AG04450 (cell line): ENCODE results near the gene FAM83F. TPM values are rescaled to one million over a fixed set of nuclear protein-coding genes. Genes with fewer than 3 reads are reported as not detected.

Experiments
- CTCF ChIA-PET: fragments of 300-600, 350-600 bp; formaldehyde crosslinking; extraction: SDS; loops from one replicate; lab custom pipeline; 2022; ENCODE audit warnings: antibody characterized with exemption, inconsistent platforms; lab: Charles Lee
- POLR2A ChIA-PET: fragments of 350-600 bp; formaldehyde crosslinking; extraction: SDS; loops from one replicate; lab custom pipeline; 2021; ENCODE audit warnings: antibody characterized with exemption, inconsistent platforms; lab: Yijun Ruan, JAX
- DNase-seq: peaks from one replicate; pipeline ENCODE4 v3.0.0-alpha.2; 2011; ENCODE audit warnings: low read depth, low spot score
- H3K27ac ChIP-seq: one replicate; pipeline ENCODE4 v1.5.1; 2012; ENCODE audit warnings: low read depth, low read length, control low read depth
- H3K27me3 ChIP-seq: one replicate; pipeline ENCODE4 v1.6.0; 2012; ENCODE audit warnings: low read length; ENCODE audit not compliant: control insufficient read depth, insufficient read depth
- H3K4me3 ChIP-seq: 2 replicates; pipeline ENCODE4 v1.5.1; 2011; ENCODE audit warnings: mild to moderate bottlenecking, low read depth, low read length, control low read depth
- H3K9me3 ChIP-seq: 2 replicates; pipeline ENCODE4 v1.5.1; 2012; ENCODE audit warnings: low read length; ENCODE audit not compliant: control insufficient read depth, insufficient read depth
- polyA plus RNA-seq: library from polyadenylated mRNA; depleted of rRNA; stranded (reverse); fragments of >200 nt; gene quantifications from 2 replicates; pipeline ENCODE4 v1.2.3, GENCODE V29; 2011; rRNA removed
- TF ChIP-seq, protein P1 (sequence below): IDR thresholded peaks from 2 replicates; pipeline ENCODE4 v1.5.1; 2011; ENCODE audit warnings: low read depth, low read length, control low read depth, inconsistent platforms

The FAM83F gene
- polyA plus RNA-seq, 1 experiment, result not detected

GRCh38 chr22:40082184-40082583 lies 87.4 kb downstream of the FAM83F start:
- H3K9me3 ChIP-seq, result no peaks in the 10 kb centered on the region
- no peak for DNase-seq
- TF ChIP-seq, protein P1, sequence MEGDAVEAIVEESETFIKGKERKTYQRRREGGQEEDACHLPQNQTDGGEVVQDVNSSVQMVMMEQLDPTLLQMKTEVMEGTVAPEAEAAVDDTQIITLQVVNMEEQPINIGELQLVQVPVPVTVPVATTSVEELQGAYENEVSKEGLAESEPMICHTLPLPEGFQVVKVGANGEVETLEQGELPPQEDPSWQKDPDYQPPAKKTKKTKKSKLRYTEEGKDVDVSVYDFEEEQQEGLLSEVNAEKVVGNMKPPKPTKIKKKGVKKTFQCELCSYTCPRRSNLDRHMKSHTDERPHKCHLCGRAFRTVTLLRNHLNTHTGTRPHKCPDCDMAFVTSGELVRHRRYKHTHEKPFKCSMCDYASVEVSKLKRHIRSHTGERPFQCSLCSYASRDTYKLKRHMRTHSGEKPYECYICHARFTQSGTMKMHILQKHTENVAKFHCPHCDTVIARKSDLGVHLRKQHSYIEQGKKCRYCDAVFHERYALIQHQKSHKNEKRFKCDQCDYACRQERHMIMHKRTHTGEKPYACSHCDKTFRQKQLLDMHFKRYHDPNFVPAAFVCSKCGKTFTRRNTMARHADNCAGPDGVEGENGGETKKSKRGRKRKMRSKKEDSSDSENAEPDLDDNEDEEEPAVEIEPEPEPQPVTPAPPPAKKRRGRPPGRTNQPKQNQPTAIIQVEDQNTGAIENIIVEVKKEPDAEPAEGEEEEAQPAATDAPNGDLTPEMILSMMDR, result no peak
- ChIA-PET POLR2A (no interaction called here), CTCF (no interaction called here)
- H3K4me3 ChIP-seq, result no peak overlapping the region
- peaks cover 20% of the 10 kb centered on the region for H3K27me3 ChIP-seq
- H3K27ac ChIP-seq, result no peak overlapping the region

- DNase-seq, result no peak
- Histone ChIP-seq H3K27me3 (peaks cover 25% of the 10 kb centered on the region), H3K9me3 (no peaks in the 10 kb centered on the region), H3K27ac (no peak overlapping the region), H3K4me3 (no peak overlapping the region)
- POLR2A ChIA-PET, result no interaction called here
- CTCF ChIA-PET, result interaction anchor here (0.6 kb wide), 1 partner anchor 173 kb away, joined by 3 read pairs; no protein-coding TSS in a partner anchor
- TF ChIP-seq, protein P1, result no peak
Measured at GRCh38 chr22:40083794-40084193, 89.0 kb downstream of the FAM83F start.

DNA sequence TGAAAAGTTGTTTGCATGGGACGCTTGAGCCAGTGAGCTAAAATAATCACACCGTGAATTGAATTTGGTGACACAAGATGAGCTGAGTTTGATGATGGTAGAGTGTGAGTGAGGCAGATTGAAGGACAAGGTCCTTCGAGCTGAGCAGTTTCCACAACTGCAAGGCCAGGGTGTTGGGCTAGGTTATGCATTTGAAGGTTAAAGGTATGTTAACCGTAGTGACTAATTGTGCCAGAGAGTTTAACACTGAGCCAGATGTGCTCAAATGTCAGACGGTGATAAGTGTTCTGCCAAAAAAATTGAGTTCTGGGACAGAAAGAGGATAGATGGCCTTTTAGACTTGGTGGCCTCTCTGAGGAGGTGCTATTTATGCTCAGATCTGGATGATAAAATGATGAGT lies 89.5 kb downstream of the FAM83F start:
- H3K4me3 ChIP-seq, result no peak overlapping the region
- ChIA-PET CTCF (no interaction called here), POLR2A (no interaction called here)
- TF ChIP-seq, protein P1, result no peak
- DNase-seq, result no peak
- no peak overlapping the region for H3K27ac ChIP-seq
- peaks cover 25% of the 10 kb centered on the region for H3K27me3 ChIP-seq
- no peaks in the 10 kb centered on the region for H3K9me3 ChIP-seq

GRCh38 chr22:40088818-40089217 lies 94.1 kb downstream of the FAM83F start:
- H3K27ac ChIP-seq, result no peak overlapping the region
- ChIA-PET POLR2A (no interaction called here), CTCF (no interaction called here)
- H3K9me3 ChIP-seq, result no peaks in the 10 kb centered on the region
- DNase-seq, result no peak
- peaks cover 11% of the 10 kb centered on the region for H3K27me3 ChIP-seq
- TF ChIP-seq, protein P1, result no peak
- no peak overlapping the region for H3K4me3 ChIP-seq

Other genes with a start within 250 kb of the FAM83F start
- gene ENTHD1, start 101.2 kb upstream of the FAM83F start, polyA plus RNA-seq, result not detected in 2 replicates
- not detected in 2 replicates for gene GRAP2, start 93.9 kb upstream of the FAM83F start, polyA plus RNA-seq
- gene TMA7B, start 34.6 kb upstream of the FAM83F start, polyA plus RNA-seq, result not detected in 2 replicates
- 6.6 and 7.6 TPM in 2 replicates for gene TNRC6B, start 183.0 kb downstream of the FAM83F start, polyA plus RNA-seq